ENCODE measurements around the gene ZNF335.

DNA sequence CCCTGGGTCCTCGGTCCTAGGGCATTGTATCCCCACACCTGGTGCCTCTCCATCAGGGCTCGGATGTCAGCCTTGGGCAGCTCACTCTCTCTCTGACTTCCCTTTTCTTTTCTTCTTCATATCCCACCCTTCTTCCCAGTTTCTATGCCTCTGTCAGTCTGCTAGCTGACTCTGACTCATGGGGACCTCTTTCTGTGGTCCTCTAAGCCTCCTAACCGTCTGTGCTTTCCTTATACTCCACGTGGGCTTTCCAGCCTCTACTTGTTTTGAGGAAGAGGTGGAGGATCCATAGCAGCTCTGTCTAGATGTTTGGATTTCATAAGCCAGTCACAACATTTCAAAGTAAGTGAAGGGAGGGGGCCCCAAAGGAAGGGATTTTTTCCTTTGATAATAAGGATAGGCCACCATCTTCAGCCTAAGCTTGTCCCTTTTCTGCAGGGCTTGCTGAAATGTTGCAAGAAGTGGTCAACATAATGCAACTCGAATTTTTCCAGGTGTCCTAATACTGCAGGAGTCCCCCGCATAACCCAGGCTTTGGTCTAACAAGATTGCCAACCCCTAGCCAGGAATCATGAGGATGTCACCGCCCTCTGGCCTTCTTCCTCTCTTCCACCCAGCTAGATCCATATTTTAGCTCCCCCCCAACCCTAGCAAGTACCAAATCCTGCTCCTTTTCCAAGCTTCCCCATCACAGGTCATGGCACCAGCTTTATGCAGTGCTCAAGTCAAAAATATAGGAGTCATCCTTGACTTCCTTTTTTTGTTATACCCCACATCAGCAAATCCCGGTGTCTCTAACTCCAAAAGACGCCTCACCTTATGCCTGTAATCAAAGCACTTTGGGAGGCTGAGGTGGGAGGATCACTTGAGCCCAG is 51.3 kb downstream of the ZNF335 start:
- TF ChIP-seq MAFK (IDR thresholded peaks at IDR 0.05; ENCODE audit: low read depth, low read length) (no peak), TAF1 (IDR thresholded peaks at IDR 0.05; ENCODE audit: low read depth, low read length) (no peak), SP1 (IDR thresholded peaks at IDR 0.05; ENCODE audit: low read depth, low read length) (no peak), RXRA (IDR thresholded peaks at IDR 0.05; ENCODE audit: insufficient read depth, low read depth, low read length) (no peak), EZH2 (IDR thresholded peaks at IDR 0.05; ENCODE audit: low read depth, low read length, severe bottlenecking) (no peak), GTF2F1 (IDR thresholded peaks at IDR 0.05; ENCODE audit: borderline replicate concordance, low read depth, low read length) (no peak), EP300 (IDR thresholded peaks at IDR 0.05; ENCODE audit: borderline replicate concordance in 1 of 2, low read depth in 2 of 2, low read length in 2 of 2) (no peak), RAD21 (IDR thresholded peaks at IDR 0.05 in 1 of 2, conservative IDR thresholded peaks at IDR 0.05 in 1 of 2; ENCODE audit: low read depth in 2 of 2, low read length in 2 of 2) (no peak), RNF2 (IDR thresholded peaks at IDR 0.05; ENCODE audit: borderline replicate concordance, low read depth, low read length, missing control alignments, poor library complexity, severe bottlenecking) (no peak), CEBPB (IDR thresholded peaks at IDR 0.05; ENCODE audit: low read depth, low read length) (no peak), POLR2A (IDR thresholded peaks at IDR 0.05; ENCODE audit: control extremely low read depth in 1 of 2, low read depth in 2 of 2, low read length in 2 of 2) (no peak)
- TF ChIP-seq, protein P1, sequence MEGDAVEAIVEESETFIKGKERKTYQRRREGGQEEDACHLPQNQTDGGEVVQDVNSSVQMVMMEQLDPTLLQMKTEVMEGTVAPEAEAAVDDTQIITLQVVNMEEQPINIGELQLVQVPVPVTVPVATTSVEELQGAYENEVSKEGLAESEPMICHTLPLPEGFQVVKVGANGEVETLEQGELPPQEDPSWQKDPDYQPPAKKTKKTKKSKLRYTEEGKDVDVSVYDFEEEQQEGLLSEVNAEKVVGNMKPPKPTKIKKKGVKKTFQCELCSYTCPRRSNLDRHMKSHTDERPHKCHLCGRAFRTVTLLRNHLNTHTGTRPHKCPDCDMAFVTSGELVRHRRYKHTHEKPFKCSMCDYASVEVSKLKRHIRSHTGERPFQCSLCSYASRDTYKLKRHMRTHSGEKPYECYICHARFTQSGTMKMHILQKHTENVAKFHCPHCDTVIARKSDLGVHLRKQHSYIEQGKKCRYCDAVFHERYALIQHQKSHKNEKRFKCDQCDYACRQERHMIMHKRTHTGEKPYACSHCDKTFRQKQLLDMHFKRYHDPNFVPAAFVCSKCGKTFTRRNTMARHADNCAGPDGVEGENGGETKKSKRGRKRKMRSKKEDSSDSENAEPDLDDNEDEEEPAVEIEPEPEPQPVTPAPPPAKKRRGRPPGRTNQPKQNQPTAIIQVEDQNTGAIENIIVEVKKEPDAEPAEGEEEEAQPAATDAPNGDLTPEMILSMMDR (IDR thresholded peaks at IDR 0.05; ENCODE audit: control extremely low read depth in 1 of 3, insufficient read depth in 1 of 3, low read depth in 1 of 3, low read length in 3 of 3) = no peak

Measured in H1 (cell line).